Thyroid gland (tissue), 4 donors: ENCODE results near the gene UBQLN4.

Experiments
- POLR2A ChIP-seq, 2 donors: fragments of 450-650 bp; IDR thresholded peaks; one replicate each; pipeline ENCODE4 v1.6.1; 2017; ENCODE audit warnings: antibody characterized with exemption in 2 of 2, mild to moderate bottlenecking in 2 of 2, moderate library complexity in 1 of 2
- TF ChIP-seq, protein P1 (sequence below), 6 experiments: fragments of 200-600 bp in 3 of 6; fragments of 450-650 bp in 3 of 6; sonication (generic) in 3 of 6; IDR thresholded peaks; one replicate each; pipeline ENCODE4 v1.5.1; 2016 to 2019; ENCODE audit warnings: antibody characterized with exemption in 6 of 6, mild to moderate bottlenecking in 2 of 6, inconsistent platforms in 1 of 6, moderate library complexity in 1 of 6

DNA sequence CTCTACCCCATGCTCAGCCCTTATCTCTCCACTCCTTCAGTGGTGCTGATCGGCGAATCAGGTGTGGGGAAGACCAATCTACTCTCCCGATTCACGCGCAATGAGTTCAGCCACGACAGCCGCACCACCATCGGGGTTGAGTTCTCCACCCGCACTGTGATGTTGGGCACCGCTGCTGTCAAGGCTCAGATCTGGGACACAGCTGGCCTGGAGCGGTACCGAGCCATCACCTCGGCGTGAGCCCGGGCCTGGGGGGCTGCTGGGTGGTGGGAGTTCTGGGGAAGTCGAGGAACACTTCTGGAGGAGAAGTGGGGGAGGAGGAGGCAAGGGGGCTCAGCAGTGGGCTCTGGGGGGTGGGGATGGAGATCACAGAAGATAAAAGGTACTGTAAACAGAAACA, 12.3 kb upstream of the UBQLN4 start:
- TF ChIP-seq, protein P1, sequence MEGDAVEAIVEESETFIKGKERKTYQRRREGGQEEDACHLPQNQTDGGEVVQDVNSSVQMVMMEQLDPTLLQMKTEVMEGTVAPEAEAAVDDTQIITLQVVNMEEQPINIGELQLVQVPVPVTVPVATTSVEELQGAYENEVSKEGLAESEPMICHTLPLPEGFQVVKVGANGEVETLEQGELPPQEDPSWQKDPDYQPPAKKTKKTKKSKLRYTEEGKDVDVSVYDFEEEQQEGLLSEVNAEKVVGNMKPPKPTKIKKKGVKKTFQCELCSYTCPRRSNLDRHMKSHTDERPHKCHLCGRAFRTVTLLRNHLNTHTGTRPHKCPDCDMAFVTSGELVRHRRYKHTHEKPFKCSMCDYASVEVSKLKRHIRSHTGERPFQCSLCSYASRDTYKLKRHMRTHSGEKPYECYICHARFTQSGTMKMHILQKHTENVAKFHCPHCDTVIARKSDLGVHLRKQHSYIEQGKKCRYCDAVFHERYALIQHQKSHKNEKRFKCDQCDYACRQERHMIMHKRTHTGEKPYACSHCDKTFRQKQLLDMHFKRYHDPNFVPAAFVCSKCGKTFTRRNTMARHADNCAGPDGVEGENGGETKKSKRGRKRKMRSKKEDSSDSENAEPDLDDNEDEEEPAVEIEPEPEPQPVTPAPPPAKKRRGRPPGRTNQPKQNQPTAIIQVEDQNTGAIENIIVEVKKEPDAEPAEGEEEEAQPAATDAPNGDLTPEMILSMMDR (IDR thresholded peaks at IDR 0.05), result no peak
- no peak for TF ChIP-seq POLR2A (IDR thresholded peaks at IDR 0.05)
